Measurements from ENCODE around the gene ERICH2.

Gene ERICH2

GRCh38 chr2:170846314-170846713 is 76.1 kb downstream of the ERICH2 start:
- no peaks in the 10 kb centered on the region for H3K4me1 ChIP-seq (ENCODE audit: insufficient read depth, low read length, severe bottlenecking)
- TF ChIP-seq CTCF (IDR thresholded peaks at IDR 0.05; ENCODE audit: low read length) (no peak), EZH2 (IDR thresholded peaks at IDR 0.05; ENCODE audit: borderline replicate concordance, low read length) (no peak)
- H4K20me1 ChIP-seq (ENCODE audit: insufficient read depth, low read length) = no peaks in the 10 kb centered on the region
- no peak overlapping the region for H3K27ac ChIP-seq (ENCODE audit: low read depth, low read length, poor library complexity, severe bottlenecking)
- H3K27me3 ChIP-seq (ENCODE audit: insufficient read depth, low read length) = no peaks in the 10 kb centered on the region
- no peak overlapping the region for H2AFZ ChIP-seq (ENCODE audit: low read length)
- no peaks in the 10 kb centered on the region for H3F3A ChIP-seq (ENCODE audit: insufficient read depth, low read length)
- no peak overlapping the region for H3K4me2 ChIP-seq (ENCODE audit: low read length)
- H3K9me2 ChIP-seq (ENCODE audit: low read depth, low read length) = no peaks in the 10 kb centered on the region
- H3K4me3 ChIP-seq (ENCODE audit: low read depth, low read length, poor library complexity, severe bottlenecking) = no peak overlapping the region
- no peaks in the 10 kb centered on the region for H3K36me3 ChIP-seq (ENCODE audit: insufficient read depth, low read length)
- H3K79me2 ChIP-seq (ENCODE audit: insufficient read depth, low read length) = no peaks in the 10 kb centered on the region
- no peaks in the 10 kb centered on the region for H3K9me3 ChIP-seq (ENCODE audit: low read length)
- no peak overlapping the region for H3K9ac ChIP-seq (ENCODE audit: low read length)

GRCh38 chr2:170847716-170848115 is 77.5 kb downstream of the ERICH2 start:
- Histone ChIP-seq H3K27ac (ENCODE audit: low read depth, low read length, poor library complexity, severe bottlenecking) (no peak overlapping the region), H3K9me2 (ENCODE audit: low read depth, low read length) (no peaks in the 10 kb centered on the region), H3K9ac (ENCODE audit: low read length) (no peak overlapping the region), H3F3A (ENCODE audit: insufficient read depth, low read length) (no peaks in the 10 kb centered on the region), H3K36me3 (ENCODE audit: insufficient read depth, low read length) (no peaks in the 10 kb centered on the region), H4K20me1 (ENCODE audit: insufficient read depth, low read length) (no peaks in the 10 kb centered on the region), H3K9me3 (ENCODE audit: low read length) (no peaks in the 10 kb centered on the region), H3K4me2 (ENCODE audit: low read length) (no peak overlapping the region), H2AFZ (ENCODE audit: low read length) (no peak overlapping the region), H3K4me1 (ENCODE audit: insufficient read depth, low read length, severe bottlenecking) (no peaks in the 10 kb centered on the region), H3K27me3 (ENCODE audit: insufficient read depth, low read length) (no peaks in the 10 kb centered on the region), H3K4me3 (ENCODE audit: low read depth, low read length, poor library complexity, severe bottlenecking) (no peak overlapping the region), H3K79me2 (ENCODE audit: insufficient read depth, low read length) (no peaks in the 10 kb centered on the region)
- TF ChIP-seq CTCF (IDR thresholded peaks at IDR 0.05; ENCODE audit: low read length) (no peak), EZH2 (IDR thresholded peaks at IDR 0.05; ENCODE audit: borderline replicate concordance, low read length) (no peak)
